ENCODE results near the gene TRIM17.

Gene TRIM17

DNA sequence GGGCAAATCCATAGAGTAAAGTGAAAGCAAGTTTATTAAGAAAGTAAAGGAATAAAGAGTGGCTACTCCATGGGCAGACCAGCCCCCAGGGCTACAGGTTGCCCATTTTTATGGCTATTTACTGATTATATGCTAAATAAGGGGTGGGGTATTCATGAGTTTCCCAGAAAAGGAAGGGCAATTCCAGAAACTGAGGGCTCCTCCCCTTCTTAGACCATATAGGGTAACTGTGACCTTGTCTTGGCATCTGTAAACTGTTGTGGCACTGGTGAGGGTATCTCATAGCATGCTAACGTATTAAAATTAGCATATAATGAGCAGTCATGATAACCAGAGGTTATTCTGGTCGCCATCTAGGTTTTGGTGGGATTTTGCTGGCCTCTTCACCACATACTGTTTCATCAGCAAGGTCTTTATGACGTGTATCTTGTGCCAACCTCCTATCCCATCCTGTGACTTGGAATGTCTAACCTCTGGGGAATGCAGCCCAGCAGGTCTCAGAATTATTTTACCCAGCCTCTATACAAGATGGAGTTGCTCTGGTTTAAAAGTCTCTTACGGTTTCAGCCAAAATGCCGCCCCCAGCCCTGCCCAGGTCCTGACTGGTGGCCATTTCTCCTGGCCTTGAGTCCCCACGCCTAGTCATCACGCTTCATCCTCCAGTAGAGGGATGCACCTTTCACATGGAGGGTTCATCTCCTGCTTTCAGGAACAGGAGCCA lies 982 bp upstream of the TRIM17 start:
- no peak for DNase-seq (ENCODE audit: low read depth, low spot score)

DNA sequence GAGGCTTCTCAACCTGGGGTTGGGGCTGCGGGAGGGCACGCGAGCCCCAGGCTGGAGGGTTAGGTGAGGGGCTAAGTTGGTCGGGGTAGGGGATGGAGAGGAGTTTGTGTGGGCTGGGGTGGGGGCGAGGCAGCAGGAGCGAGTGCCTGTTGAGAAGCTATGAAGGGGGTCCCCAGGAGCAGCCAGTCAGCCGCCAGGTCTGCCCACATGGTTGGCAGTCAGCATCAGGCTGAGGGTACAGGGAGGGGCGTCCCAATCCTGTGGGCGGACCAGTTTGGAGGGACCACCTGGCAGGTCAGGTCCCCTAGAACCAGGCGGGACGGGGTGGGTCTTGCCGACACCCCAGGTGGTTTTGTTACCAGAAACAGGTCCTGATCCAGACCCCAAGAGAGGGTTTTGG lies 400 bp upstream of the TRIM17 start:
- DNase-seq (ENCODE audit: low read depth, low spot score), result no peak

DNA sequence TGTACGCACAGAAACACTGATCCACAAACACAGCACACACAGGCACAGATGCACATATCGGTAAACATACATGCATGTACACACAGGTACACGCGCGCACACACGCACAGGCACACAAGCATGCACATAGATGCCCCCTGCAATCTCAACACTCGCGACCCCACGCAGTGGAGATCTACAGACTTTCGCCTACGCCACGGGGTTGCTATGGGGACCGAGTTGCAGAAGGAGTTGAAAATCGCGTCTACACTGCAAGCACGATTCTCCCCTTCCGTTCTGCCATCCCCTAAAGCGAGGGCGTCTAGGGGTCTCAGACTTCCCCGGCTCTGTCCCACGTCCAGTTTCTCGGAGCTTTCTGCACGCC lies 826 bp downstream of the TRIM17 start:
- DNase-seq (ENCODE audit: low read depth, low spot score), result no peak

DNA sequence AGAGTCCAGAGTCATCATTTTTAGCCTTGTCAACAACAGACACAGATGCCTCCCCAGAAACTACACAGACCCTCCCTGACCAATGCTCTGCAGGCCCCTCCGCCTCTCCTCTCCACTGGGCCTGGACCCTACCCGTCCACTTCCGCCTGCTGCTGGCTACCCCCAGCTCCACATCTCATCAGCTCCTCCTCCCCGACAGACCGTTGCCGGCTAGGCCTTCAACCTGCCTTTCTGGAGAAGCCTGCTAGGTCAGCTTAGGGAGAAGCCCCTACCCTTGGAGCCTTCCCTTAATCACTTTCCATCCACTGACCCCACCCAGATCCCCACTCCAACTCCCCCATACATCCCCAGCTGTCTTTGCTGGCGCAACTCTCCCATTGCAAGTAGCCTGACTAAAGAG lies 1.4 kb downstream of the TRIM17 start:
- DNase-seq (ENCODE audit: low read depth, low spot score), result no peak

DNA sequence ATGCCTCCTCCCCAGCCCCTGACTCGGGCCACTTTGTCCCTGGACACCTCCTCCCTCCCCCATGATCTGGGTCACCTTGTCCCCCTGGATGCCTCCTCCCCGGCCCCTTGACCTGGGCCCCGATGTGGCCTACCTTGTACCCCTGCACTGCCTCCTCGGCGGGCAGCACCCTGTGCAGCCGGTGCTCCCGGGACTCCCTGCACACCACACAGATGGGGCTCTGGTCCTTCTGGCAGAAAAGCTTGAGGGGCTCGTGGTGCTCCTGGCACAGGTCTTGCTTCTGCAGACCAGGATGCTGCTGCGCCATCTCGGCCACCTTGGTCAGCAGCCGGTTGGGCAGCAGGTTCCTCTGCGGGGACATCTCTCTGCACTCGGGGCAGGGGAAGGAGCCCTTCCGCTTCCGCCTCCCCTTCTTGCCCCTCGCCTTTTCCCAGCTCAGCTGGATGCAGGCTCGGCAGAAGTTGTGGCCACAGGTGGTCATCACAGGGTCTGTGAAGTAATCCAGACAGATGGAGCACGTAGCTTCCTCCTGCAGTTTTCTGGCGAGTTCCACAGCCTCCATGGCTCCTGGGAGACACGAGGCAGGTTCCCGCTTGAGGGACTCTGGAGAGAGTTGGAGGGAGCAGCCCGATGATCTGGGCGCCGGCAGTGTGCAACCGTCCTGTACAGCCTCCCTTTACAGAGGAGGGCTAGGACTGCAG lies 2.0 kb downstream of the TRIM17 start:
- DNase-seq (ENCODE audit: low read depth, low spot score), result no peak

DNA sequence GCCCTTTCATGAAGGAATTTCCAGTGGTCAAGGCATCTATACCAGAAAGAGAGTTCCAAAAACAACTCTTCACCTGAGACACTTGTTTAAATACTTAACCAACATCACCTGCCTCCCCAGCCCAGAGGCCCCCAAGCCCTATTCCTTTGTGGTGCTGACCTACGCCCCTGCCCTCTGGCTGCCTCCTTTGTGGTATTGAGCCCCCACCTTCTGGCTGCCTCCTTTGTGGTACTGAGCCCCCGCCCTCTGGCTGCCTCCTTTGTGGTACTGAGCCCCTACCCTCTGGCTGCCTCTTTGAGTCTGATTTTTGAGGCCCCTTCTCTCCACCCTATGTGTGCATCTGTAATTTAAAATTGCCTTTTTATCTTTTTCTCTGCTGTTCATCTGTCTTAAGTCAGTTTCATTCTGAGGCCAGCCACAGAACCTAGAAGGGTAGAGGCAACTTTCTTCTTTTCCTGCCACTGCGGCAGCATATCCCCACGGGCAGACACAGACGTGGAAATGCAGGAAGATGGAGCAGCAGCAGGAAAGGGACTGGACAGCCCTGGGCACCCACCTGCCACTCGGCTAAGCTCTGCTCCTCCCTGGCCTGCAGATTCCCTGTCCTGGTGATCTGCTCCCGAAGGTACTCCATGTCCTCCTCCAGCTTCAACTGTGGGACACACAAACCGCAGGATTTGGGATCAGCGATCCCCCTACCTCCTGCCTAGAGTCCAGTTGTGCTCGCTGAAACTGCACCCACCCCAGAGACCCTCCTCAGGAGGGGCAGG lies 3.2 kb downstream of the TRIM17 start:
- no peak for DNase-seq (ENCODE audit: low read depth, low spot score)

DNA sequence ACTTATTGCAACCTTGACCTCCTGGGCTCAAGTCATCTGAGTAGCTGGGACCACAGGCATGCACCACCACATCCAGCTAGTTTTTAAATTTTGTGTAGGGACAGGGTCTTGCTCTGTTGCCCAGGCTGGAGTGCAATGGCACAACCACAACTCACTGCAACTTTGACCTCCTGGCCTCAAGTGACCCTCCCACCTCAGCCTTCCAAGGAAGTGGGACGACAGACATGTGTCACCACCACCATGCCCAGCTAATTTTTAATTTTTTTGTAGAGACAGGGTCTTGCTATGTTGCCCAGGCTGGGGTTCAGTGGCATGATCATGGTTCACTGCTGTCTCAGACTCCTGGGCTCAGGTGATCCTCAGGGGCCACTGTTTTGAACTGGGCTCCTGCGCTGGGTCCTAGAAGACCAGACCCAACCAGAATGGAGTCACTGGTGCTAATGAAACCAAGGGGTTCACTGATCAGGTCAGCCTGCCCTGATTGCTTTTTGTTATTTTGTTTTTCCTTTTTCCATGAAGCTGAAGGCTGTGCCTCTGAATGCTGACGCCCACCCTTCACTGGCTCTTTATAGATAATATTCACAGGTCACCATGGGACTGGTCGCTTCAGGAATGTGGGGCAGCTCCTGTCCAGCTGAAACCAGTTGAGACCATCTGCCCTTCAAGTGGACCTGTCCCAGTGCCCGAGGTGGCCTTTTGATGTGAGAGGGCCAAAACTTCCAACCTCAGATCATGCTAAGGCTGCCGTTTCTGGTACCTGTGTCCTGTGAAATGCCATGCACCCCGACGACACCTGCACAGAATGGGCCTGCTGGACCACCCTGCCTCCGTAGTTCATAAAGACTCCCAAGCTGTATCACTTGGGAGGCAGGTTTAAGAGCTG lies 4.9 kb downstream of the TRIM17 start:
- no peak for DNase-seq (ENCODE audit: low read depth, low spot score)

DNA sequence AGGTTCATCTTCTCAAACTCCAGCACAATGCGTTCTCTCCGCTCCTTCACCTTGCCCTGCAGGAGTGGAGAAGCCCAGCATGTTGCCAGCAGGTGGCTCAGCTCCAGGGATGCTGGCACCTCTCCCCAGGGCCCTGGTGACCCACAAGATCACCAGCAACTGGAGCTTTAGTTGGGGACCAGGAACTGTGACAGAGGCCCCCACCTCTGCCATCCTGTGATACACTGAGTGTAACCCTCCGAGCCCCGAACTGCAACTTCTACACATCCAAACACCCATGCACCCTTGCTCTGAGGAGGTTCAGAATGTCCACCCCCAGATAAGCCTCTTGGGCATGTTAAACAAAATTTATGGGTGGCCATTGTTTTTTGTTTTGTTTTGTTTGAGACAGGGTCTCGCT lies 5.5 kb downstream of the TRIM17 start:
- no peak for DNase-seq (ENCODE audit: low read depth, low spot score)

DNA sequence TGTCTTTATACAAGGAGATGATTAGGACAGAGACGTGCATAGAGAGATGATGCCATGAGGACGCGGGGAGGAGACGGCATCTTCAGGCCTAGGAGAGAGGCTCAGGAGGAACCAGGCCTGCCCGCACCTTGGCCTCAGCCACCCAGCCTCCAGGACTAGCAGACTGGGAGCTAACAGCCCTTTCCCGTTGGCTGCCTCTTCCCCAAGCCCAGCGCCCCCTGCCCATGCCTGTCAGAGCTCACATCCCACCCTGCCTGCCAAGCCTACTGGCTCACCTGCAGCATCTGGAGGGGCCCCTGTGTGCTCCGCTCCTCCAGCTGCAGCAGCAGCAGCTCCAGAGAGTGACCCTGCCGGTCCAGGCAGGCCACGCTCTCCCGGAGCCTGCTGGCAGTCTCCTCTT lies 6.0 kb downstream of the TRIM17 start:
- no peak for DNase-seq (ENCODE audit: low read depth, low spot score)

DNA sequence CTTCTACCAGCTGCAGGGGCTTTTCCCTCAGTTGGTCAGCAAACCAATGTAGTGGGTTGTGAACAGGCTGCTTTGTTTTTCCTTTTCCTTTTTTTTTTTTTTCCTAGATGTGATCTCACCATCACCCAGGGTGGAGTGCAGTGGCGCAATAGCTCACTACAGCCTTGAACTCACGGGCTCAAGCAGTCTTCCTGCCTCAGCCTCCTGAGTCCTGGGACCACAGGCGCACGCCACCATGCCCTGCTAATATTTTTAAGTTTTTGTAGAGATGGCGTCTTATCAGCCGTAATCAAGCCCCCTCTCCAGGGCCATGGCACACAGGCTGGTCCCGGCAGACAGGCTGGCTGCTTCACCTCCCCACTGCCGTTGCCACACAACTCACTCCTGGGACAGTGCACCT lies 6.6 kb downstream of the TRIM17 start:
- DNase-seq (ENCODE audit: low read depth, low spot score), result no peak

DNA sequence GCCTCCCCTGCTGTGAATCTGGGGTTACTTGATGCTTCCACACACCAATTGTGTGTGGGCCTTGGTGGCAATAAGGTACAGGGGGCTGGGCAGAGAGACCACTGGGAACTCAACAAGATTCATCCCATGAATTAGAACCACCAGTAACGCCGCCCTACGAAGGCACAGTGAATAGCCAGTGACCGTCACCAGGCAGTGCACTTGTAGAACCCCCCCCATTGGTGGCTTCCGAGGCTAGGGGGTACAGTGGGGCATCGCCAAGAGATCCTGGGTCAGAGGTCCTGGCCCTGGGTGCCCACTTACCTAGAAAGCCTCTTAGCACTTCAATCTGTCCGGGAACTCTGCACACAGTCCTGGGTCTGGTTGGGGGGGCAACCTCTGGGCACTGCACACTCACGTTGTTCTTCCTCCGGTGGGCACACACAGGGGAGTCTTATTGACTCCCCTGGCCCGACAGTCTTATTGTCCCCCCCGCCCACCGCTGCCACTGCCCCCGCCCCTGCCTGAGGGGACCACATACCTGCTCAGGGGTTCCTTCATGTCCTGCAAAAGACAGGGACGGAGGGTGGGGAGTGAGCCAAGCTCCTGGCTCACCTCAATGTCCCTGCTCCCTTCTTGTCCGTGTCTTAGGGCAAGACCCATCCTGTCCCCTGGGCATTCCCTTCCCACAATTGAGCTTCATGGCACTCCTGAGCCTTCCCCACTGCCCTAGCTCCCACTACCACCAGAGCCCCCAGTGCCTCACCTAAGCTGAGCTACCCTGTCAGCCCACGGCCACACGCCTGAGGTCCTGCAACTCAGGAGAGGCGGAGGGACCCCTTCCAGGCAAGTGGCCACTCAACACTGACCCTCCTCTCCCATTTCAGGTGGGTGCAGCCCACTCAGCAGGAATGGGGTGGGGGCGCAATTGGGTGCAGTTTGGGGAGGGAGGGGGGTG lies 7.5 kb downstream of the TRIM17 start:
- no peak for DNase-seq (ENCODE audit: low read depth, low spot score)

DNA sequence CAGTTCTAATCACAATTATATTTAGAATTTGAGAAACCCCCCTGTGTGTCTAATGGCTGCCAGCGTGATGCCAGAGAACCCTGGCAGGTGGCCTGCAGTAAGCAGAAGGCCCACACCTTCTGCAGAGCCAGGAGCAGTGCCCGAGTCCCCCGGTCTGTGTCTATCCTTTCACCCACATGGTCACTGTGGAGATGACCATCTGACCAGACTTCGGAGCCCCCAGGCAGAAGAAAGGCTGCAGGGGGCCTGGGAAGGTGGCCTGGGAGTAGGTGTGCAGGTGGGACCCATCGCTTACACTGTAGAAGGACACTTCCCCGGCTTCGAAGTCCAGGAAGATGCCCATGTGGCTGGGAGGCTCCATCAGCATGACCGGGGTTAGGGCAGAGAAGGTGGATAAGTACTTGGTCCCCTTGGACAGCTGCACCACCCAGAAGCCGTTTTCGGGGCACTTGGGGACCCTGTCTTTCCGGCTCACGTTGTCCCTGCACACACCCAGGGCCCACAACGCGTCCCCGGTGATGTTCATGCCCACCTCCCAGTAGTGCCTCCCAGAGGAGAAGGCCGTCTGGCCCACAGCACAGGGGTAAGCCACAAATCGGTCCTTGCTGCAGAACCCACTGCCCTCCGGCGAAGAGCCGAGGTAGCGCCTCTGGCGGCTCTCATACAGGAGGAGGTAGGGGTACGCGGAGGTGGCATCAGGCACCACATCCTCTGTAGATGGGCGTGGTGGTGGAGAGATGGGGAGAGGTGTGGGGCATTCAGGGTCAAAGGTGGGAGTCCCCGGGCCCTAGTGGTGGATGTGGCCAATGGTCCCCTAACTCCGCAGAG lies 8.4 kb downstream of the TRIM17 start:
- DNase-seq (ENCODE audit: low read depth, low spot score), result no peak

DNA sequence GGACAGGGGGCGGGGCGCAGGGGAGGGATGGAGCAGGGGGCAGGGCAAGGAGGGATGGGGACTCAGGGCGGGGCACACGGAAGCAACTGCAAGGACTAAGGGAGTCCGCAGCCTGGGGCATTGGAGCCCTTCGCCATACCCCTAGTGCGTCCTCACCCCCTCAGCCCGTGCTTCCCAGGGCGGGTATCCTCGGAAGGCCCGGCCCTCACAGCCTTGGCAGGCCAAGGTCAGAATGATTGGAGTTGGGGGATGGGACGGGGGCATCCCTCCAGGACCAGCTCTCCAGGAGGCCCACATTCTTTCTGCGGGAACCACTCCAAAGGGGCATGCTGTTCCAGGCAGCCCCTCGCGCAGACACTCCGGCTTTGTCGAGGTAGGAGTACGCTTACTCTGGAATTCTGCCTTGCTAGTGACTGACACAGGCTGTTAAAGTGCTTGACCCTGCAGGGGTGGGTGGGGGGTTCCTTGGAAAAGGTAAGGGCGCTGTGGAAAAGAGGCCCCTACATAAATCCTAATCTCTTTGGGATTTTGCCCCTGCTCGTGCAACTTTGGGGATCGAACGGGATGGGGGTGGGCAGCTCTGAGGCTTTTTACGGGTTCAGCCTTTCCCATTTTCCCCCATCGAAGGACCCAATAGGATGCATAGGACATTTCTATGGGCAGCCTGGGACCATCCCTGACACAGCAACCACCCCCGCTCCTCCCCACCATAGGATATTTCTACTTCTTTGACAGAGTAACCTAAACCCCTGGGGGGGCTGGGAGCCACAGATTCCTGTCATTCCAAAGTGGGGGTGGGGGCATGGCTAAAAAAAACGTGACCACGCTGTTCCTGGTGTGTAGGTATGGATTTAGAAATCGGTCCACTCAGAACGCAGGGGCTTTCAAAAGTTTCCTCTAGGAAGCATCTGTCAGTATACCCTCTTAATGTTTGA lies 9.3 kb downstream of the TRIM17 start:
- DNase-seq (ENCODE audit: low read depth, low spot score), result no peak

DNA sequence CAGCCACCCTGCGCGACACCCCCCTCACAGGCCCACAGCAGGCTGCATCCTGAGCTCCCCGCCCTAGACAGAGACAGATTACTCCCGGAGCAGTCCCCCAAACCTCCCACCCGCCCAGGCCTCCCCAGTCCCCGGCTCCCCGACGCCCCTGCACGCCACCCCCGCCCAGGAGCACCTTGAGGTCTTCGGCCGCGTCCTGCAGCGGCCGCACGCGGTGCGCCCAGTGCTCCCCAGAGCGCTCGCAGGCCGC lies 10.8 kb downstream of the TRIM17 start:
- DNase-seq (ENCODE audit: low read depth, low spot score), result no peak

DNA sequence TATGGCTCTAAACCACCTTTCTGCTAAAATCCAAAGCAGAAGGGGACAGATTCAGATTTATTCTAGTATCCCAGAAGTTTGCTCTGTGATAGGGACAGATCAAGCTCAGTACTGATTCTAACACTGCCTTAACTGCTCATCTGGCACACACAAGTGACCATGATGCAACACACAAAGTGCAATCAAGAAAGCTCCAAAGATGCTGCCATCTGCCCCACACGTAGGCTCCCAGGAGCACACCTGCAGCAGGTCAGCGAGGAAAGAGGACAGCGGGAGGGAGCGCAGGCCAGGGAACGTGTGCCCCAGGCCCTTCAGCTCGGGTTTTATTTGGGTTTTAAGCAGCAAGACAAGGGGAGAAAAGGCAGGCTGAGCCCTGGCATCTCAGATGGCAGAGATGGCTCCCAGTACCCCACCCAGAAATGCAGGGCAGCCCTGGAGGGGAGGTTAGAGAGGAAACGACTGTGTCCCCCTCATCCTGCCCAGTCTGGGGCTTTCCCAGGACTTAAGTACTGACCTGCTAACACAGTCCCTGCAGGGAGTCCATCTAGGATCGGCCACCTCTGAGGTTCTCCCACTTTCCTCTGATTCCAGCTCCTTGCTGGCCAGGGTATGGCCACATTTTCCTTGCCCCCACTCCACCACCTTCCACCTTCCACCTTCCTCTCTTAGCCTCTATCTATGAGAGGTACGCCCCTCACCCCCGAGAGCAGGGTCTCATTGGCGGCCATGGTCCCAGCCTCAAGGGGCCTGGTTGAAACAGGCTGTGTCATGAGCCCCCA lies 11.3 kb downstream of the TRIM17 start:
- DNase-seq (ENCODE audit: low read depth, low spot score), result no peak

DNA sequence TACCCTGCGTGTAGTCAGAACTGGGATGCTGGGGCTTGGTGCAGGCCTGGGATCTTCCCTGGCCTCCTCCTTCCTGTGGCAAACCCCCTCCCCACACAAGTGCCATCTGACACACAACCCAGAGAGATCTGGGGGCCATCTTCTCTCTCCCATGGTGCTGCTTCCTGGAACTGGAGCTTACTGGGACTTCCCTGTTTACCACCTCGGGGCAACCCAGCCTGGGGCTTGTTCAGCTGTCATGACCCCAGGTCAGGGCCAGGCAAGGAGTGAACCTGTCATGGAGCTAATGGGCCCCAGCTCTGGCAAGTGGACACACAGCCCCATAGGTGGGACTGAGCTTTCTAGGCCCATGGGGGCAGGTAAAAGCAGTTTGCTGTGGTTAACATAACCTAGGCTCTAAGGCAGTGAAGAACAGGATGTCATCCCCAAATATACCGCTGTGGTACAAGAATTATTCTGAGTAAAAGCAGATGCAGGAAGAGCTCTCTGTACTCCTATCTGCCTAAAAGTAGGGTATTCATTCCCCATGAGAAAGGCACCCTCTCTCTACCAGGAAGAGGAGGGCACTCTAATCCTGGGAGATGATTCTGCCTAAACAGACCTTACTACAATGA lies 12.4 kb downstream of the TRIM17 start:
- DNase-seq (ENCODE audit: low read depth, low spot score), result no peak

DNA sequence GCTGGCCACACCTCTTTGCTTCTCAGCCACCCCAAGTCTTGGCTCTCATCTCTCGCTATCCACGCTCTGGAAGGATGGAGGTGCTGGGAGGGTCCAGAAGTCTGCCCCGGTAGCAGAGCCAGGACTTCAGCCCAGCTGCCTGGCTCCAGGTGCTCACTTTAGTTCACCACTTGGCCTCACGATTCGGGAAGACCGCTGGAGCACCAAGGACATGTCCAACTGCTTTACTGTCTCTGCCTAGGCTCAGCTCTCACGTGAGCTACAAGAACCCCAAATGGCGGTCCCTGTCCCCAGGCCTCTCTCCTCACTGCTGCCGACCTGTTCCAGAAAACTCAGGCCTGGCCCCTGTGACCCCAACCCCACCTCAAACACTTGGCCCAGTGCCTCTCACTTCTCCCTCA lies 13.4 kb downstream of the TRIM17 start:
- no peak for DNase-seq (ENCODE audit: low read depth, low spot score)

DNA sequence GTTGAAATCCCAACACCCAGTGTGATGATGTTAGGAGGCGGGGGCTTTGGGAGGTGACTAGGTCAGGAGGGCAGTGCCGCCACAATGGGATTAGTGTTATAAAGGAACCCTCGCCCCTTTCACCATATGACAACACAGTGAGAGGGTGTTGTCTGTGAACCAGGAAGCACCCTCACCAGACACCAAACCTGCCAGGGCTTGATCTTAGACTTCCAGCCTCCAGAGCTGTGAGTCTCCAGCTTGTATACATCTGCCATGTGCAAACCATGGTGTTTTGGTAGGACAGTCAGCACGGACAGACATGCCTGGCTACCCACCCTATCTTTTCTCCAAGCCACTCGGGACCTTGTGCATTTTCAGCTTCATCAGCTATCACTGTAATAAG lies 14.0 kb downstream of the TRIM17 start:
- DNase-seq (ENCODE audit: low read depth, low spot score), result no peak
